ENCODE results near the gene SGSM2. TPM values are rescaled to one million over a fixed set of nuclear protein-coding genes. Genes with fewer than 3 reads are reported as not detected.

SGSM2 gene
- total and polyA plus RNA-seq, 8 donors, result 43.6 to 116 (median 87.8) TPM

- H3K36me3 ChIP-seq, result no peaks in the 10 kb centered on the region
- TF ChIP-seq, protein P1, sequence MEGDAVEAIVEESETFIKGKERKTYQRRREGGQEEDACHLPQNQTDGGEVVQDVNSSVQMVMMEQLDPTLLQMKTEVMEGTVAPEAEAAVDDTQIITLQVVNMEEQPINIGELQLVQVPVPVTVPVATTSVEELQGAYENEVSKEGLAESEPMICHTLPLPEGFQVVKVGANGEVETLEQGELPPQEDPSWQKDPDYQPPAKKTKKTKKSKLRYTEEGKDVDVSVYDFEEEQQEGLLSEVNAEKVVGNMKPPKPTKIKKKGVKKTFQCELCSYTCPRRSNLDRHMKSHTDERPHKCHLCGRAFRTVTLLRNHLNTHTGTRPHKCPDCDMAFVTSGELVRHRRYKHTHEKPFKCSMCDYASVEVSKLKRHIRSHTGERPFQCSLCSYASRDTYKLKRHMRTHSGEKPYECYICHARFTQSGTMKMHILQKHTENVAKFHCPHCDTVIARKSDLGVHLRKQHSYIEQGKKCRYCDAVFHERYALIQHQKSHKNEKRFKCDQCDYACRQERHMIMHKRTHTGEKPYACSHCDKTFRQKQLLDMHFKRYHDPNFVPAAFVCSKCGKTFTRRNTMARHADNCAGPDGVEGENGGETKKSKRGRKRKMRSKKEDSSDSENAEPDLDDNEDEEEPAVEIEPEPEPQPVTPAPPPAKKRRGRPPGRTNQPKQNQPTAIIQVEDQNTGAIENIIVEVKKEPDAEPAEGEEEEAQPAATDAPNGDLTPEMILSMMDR (IDR thresholded peaks at IDR 0.05), result no peak
- no peaks in the 10 kb centered on the region for H3K27me3 ChIP-seq
- DNase-seq (no peak), ATAC-seq (no peak)
- no peaks in the 10 kb centered on the region for H3K9me3 ChIP-seq
- no peak overlapping the region for H3K4me3 ChIP-seq
- intact Hi-C loops (cut with DNase I), result no loop called here
- H3K4me1 ChIP-seq, result peaks cover 7 to 45% of the 10 kb centered on the region in 2 donors
- peak overlapping the region; percentile 36 to 83 for H3K27ac ChIP-seq
Observed at GRCh38 chr17:2406271-2406902, 69.1 kb downstream of the SGSM2 start.

GRCh38 chr17:2406903-2407790, 69.8 kb downstream of the SGSM2 start:
- Histone ChIP-seq H3K4me3 (no peak overlapping the region), H3K36me3 (no peaks in the 10 kb centered on the region), H3K4me1 (peaks cover 6 to 44% of the 10 kb centered on the region in 2 donors), H3K27me3 (no peaks in the 10 kb centered on the region), H3K27ac (peak overlapping the region; percentile 36 to 83), H3K9me3 (no peaks in the 10 kb centered on the region)
- DNase-seq (peak in 1 of 4 donors; percentile 78), ATAC-seq (peak; percentile 75)
- intact Hi-C loops (cut with DNase I), result no loop called here
- TF ChIP-seq, protein P1 (IDR thresholded peaks at IDR 0.05), result no peak

DNA sequence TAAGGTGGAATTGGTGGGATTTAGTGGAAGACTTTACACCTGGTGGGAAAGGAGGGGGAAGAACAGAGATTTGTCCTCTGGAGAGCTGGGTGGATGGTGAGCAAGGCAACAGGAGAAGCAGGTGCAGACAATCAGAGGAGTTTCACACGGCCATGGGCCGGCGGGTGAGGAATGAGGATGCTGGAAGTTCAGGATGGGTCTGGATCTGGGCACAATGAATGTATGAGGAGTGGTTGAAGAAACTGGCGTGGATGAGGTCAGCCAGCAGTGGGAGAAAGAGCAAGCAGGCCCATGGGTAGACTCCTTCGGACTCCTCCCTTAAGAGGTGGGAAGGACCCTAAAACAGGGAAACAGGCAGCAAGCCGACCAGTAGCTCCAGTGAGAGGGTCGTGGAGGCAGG, 73.7 kb downstream of the SGSM2 start:
- no peak overlapping the region for H3K27ac ChIP-seq
- ATAC-seq (no peak), DNase-seq (no peak)
- no peak overlapping the region for H3K4me3 ChIP-seq
- TF ChIP-seq, protein P1 (IDR thresholded peaks at IDR 0.05), result no peak
- no peaks in the 10 kb centered on the region for H3K9me3 ChIP-seq
- no peaks in the 10 kb centered on the region for H3K27me3 ChIP-seq
- intact Hi-C loops (cut with DNase I), result no loop called here
- H3K4me1 ChIP-seq, result peaks cover 0 to 13% of the 10 kb centered on the region in 2 donors
- peaks cover 0 to 9% of the 10 kb centered on the region in 2 donors for H3K36me3 ChIP-seq

GRCh38 chr17:2412561-2413021, 75.3 kb downstream of the SGSM2 start:
- Histone ChIP-seq H3K27ac (no peak overlapping the region), H3K4me1 (peaks cover 0 to 9% of the 10 kb centered on the region in 2 donors), H3K4me3 (no peak overlapping the region), H3K9me3 (no peaks in the 10 kb centered on the region), H3K36me3 (peaks cover 0 to 9% of the 10 kb centered on the region in 2 donors), H3K27me3 (no peaks in the 10 kb centered on the region)
- ATAC-seq, result no peak
- DNase-seq, result no peak
- intact Hi-C loops (cut with DNase I), result no loop called here
- TF ChIP-seq, protein P1 (IDR thresholded peaks at IDR 0.05), result no peak

Data from left lung (tissue), 10 donors.